Stimulated activated CD4-positive, alpha-beta T cell treated with anti-CD3 and anti-CD28 coated beads, Interleukin-1b, Interleukin-23, amount 100 ng/mL, for 48 hours (primary cell): ENCODE results near the gene KXD1.

Experiments used
- DNase-seq: peaks from one replicate; pipeline ENCODE4 v3.0.0-alpha.2; 2020

The KXD1 gene

DNA sequence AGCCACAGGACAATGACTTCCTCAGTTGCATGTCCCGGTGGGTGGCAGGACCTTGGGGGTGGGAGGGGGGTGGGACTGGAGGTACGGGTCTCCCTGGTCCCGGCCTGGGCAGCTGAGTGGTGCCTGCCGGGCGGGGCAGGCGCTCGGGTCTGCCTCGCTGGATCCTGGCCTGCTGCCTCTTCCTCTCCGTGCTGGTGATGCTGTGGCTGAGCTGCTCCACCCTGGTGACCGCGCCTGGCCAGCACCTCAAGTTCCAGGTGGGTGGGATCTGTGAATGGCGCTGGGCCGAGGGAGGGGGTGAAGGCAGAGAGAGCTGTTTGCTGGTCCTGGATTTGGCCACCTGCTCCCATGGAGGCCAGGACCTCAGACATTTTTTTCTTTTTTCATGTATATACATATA lies 60.6 kb downstream of the KXD1 start:
- no peak for DNase-seq
